COLO668 (cell line): ENCODE measurements around the gene MAPK11.
A peak's percentile ranks its signal among the peaks of the same experiment; 100 is the strongest.

Experiments
- DNase-seq: peaks from one replicate; lab custom pipeline; 2025; ENCODE audit not compliant: unreplicated experiment; lab: John Stamatoyannopoulos, UW

MAPK11 gene

DNA sequence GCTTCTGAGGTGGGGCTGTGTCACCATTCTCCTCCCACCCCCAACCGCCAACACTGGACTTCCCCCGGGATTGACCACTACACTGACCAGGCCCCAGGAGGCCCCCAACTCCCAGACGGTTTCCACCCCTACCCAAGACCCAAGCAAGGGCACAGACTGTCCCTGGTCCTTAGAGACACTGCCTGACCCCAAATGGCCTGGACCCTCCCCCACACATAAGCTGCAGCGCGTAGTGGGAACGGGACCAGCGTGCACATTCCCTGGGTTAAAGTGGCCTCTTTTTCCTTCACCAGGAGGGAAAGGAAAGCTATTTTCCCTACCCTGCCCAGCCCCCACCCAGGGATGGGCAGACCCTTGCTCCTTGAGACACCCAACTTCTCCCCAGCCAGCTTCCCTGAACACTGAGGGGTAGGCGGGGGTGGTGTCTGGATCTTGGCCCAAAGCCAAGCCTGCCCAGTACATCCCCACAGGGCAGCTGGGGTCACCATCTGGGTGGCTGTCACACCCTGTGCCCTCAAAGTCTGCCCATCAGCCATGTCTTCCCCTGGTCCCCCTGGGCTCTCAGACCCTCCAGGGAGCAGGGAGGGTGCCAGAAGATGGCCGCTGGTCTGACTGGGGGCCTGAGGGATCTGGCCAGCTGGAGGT lies 7.1 kb downstream of the MAPK11 start:
- DNase-seq: no peak

DNA sequence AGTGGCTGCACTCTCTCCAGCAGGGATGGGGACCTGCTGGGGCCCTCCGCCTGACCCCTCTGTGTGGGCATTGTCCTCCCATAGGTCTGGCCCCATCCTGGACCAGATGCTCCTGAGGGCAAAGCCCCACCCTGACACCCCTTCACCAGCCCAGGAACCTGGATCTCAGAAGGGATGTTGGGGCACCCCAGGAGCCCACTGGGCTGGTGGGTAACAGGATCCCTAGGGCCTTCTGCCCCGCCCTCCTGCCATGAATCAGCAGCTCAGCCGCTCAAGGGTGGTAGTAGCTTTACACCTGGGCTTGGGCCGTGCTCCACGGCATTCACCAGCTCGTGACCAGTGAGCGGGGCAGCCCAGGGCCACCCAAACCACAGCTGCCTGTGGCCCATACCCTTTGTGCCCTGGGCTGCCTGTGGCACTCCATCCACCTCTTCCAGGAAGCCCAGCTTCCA lies 7.7 kb downstream of the MAPK11 start:
- DNase-seq: peak; percentile 77

DNA sequence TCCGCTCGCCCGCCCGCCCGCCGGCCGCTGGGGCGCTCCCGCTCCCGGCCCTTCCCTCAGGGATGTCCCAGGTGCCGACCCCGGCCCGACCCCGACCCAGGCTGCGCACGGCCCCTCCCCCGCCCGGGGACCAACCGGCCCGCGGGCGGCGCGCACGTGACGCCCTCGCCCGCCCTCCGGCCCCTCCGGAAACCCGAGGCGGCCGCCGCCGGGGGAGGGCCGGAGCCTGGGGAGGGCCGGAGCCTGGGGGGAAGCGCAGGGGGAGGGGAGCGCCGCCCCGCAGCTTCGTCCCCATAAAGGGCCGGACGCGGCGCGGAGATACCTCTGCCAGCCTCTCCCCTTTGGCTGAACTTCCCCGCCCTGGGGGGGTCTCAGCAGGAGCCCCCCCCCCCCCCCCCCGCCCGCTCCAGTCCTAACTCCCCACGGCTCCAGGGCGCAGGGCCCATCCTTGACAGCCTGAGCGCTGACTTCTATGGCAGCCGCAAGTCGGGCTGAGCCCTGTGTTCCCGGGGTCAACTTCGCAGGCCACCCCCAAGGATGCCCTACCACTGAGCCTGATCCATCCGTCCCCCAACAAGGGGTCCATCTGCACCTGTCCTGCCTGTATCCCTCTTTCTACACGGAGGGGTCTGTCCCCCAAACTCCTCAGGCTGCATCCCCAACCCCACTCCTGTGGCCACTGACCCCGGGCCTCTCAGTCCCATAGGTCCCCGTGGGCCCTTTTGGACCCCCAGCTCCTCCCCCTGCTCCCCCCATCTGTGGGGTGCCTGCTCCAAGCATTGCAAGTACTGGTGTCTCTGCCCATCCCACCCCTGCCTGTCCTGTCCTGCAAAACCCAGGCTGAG lies 8.3 kb downstream of the MAPK11 start, which contains the start of gene MAPK12:
MAPK12 (minus strand) TSS at position 69 of the 845 bp plus-strand sequence. CDS start 174 bp downstream, outside the sequence.
- peak; percentile 77 for DNase-seq

DNA sequence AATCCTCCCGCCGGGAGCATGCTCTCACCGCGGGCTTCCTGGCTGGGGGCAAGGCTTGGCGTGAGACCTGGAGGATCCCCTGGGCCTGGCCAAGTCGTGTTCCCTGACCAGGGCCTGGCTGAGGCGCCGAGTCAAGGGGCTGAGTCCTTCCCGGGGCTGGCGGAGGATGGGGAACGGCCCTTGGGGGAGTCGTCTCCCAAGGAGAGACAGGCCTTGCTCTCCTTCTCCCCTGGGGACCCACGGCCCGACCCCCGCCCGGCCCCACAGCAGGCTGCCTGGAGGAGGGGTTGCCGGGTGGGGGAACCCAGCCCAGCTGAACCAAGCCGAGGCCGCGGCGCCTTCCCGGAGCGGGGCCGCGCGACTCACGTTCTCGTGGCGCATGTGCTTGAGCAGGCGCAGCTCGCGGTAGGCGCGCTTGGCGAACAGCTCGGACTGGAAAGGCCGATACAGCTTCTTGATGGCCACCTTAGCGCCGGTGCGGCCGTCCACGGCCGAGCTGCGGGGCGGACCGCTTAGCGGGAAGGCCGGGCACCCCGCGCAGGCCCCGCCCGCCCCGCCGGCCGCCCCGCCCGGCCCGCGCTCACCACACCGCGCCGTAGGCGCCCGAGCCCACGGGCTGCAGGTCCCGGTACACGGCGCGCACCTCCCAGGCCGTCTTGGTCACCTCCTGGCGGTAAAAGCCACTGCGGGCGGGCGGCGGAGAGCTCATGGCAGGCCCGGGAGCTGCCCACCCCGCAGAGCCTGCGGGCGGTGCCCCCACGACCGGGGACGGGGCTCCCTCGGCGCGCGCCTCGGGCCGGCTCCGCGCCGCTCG lies 9.2 kb downstream of the MAPK11 start:
- peak; percentile 75 for DNase-seq

DNA sequence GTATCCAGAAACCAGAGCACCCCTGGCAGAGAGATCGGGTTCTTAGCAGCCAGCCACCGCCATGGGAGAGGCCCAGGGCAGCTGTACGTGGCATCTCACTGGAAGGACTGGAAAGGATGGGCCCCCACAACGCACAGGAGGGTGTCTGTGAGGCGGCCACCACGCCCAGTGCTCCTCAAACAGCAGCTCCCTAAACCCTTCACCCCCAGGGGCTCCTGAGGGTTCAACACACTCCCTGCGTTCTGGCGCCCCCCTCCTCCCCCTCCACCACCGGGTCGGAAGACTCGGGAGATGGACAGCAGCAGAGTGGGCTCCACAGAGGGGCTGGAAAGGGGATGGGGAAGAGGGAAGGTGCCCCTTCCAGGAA lies 9.8 kb downstream of the MAPK11 start:
- DNase-seq: peak; percentile 39

DNA sequence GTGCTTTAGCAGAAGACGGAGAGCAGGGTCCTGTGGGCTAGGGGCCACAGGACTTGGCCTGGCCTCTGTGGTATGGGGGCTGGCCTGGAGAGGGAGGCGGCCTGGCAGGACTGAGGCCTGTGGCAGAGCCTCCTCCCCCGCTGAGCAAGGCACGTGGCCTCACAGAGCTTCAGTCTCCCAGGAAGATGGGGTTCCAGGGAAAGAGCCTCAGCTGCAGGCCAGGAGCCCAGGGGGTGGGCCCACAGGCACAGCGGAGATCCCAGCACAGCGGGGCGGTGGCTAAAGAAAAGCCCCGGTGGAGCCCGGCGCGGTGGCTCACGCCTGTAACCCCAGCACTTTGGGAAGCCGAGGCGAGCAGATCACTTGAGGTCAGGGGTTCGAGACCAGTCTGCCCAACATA lies 10.9 kb downstream of the MAPK11 start:
- DNase-seq: no peak

DNA sequence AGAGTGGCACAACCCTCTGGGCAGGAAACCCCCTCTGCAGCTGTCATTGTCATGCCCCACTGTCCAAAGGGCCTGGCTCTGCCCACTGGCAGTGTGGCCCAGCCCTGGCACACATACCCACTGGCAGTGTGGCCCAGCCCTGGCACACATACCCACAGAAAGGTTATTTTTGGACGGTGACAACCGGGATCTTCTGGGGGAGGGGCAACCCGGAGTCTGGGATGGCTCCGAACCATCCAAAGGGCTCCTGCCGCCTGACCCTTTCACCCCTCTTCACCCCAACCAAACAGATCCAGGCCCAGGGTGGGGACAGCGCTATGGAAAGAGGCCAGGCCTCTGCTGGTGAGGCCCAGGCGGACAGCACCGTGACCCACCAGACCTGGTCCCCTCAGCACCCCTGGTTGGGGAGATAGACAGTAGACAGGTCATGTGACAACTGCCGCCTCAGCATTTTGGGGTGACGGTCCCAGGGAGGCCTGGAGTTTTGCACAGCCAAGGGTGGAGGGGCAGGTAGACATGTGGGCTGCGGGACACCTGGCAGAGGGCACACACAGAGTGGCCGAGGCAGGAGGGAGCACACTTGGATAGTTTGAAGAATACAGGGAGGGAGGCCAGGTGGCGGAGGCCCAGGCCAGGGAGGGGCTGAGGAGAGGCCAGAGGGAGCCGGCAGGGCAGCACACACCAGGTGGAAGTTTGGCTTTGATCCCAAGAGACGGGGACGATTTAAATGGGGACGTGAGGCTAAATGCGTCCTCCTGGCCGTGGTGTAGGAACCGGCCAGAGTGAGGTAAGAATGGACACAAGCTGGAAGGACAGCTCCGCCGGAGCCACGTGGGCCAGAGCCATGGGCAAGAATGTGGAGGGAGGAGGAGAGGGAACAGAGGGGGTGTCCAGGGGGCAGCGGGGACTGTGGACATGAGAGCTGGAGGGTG lies 11.6 kb downstream of the MAPK11 start:
- no peak for DNase-seq

DNA sequence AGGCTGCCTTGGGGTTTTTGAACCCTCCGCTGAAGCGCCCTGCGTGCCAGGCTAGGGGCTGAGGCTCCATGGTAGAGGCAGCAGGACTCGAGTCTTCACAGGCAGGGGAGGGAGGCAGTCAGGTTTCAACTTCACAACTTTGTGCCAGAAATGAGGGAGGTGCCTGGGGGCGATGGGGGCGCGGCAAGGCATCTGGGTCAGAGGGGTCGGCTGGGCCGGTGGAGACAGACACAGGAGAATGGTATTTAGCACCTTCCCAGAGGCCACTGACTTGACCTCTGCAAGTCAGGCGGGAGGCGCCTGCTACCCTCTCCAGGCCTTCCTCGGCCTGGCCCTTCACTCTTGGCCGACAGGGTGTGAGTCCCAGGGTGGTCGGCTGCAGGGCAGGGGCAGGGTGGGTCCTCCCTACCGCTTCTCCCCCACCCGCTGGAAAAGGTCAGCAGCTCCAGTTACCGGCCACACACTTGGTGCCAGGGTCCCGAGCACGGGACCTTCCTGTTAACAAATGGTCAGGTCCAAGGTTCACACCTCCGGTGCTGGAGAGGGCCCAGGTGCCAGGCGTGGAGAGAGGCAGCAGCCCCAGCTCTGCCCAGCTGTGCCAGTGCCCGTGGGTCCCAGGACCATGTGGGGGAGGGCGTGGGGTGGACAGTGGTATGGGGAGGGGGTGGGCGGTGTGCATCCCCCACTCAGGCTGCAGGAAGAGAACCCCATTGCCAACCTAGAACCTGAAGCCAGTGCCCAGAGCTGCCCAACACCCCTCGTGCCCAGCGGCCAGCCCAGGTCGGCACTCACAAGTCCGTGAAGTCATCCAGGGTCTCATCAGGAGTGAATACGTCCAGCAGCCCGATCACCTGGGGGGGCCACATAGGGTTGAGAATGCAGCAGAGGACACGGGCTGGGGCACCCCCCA lies 12.5 kb downstream of the MAPK11 start:
- no peak for DNase-seq

DNA sequence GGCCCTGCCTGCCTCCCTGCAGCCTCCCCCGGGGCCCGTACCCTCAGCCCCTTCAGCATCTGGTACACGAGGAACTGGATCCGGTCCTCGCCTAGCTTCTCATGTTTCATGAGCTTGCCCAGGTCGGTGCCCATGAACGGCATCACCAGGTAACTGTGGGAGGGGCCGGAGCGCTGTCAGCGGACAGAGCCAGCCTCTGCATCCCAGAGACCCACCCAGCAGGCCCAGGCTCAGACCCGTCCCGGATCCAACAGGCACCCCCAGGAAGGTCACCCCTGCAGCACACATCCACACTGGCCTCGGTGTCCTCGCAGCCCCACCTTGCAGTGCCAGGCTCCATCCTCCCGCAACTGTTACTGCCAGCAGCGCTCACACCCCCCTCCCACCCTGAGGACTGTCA lies 13.1 kb downstream of the MAPK11 start:
- peak; percentile 10 for DNase-seq

DNA sequence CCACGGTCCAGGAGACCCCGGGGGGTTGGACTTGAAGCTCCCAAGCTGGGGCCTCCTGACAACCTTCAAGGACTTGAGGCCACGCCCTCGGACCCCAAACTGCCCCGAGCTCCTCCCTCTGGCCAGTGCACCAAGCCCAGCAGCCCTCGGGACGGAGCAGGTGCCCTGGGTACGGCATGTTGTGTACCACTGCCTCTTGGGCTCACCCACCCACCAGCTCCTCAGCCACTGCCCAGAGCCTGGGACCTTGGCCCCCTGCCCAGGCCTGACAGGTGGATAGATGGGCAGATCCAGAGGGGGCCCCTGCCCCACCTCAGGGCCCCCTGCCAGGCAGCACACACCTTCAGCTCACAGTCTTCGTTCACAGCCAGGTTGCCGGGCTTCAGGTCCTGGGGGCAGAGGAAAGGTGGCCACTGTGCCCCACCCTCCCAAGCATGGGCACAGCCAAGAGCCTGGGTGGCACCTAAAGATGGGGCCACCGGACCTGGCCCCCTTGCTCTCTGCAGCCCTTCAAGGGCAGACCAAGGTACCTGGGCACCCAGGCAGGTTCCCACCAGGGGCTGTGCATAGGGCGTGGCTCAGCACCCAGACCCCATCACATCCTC lies 13.8 kb downstream of the MAPK11 start:
- no peak for DNase-seq

DNA sequence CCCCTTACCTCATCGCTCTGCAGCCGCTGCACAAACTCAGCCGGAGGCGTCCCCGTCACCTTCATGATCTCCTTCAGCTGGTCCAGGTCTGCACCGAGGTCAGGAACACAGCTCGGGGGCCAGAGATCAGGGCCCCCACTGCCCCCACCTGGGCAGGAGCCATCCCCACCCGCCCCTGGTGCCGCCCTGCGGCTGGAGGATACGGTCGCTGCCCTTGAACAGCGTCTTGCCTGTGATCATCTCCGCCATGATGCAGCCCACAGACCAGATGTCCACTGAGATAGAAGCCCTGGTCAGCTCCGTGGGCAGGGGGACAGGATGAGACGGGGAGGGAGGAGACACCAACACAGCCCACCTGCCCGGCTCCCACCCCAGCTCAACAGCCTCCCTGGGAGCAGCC lies 14.6 kb downstream of the MAPK11 start:
- DNase-seq: no peak

DNA sequence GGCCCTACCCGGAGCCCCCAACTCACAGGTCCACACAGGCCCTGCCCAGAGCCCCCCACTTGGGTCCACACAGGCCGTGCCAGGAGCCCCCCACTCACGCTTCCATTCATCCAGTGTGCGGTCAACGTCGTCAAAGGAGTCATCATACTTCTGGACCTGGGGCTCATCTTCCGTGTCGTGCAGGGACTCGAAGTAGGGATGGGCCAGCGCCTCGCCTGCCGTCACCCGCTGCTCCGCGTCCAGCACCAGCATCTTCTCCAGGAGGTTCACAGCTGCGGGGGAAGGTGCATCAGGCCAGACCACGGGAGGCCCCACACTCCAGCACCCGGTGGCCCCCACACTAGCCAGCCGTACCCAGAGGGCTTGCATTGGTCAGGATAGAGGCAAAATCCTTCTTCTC lies 15.1 kb downstream of the MAPK11 start:
- no peak for DNase-seq

DNA sequence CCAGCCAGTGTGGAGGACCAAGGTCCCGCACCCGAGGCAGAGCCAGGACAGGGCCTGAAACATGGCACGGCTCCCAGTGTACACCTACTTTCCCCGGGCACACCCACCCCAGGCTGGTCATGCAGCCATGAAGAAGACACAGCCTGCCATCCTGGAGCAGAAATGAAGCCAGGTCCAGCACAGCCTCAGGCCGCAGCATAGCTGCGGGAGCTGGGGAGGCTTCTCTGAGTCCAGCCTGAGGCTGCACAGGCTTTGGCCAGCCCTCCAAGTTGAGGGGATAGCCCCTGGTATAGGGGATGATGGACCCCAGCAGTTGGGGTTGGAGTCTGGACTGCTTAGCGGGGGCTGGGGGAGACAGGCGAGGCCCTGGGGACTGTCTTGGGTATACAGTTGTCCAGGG lies 16.2 kb downstream of the MAPK11 start:
- DNase-seq: no peak

DNA sequence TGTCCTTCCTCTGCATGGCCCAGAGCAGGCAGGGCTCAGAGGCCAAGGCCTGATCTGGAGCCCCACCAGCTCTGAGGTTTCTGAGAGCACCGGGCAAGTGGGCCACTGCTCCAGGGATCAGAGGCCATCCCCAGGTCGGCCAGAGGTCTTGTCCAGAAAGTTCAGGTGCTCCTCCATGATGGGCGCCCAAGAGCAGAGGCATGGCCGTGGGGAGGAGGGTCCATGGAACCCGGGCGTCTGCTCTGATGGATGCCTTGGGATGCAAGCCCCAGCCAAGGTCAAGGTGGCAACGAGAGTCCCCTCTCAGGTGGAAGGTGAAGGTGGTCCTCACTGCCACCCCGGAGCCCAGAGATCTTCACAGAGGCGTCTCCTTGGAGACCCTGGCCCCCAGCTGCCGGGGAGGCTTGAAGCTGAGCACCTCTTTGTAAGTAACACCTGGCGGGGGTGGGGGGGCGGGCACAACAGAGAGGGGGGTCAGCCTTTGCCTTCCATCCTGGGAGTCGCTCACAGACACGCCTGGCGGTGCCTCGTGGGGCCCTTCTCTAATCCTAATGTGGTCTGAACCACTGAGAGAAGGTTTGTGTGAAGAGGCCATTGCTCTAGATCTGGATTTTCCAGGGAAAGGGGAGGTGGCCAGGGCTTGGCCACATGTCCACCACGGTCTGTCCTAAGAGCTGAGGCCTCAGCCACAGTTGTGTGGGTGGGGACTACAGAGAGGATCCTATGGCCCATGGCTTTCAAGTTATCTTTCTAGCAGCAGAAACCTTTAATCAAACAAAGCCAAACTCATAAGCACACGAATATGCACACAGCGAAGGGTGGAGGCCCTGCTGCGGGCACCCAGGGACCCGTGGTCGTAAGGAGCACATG lies 16.9 kb downstream of the MAPK11 start:
- no peak for DNase-seq

DNA sequence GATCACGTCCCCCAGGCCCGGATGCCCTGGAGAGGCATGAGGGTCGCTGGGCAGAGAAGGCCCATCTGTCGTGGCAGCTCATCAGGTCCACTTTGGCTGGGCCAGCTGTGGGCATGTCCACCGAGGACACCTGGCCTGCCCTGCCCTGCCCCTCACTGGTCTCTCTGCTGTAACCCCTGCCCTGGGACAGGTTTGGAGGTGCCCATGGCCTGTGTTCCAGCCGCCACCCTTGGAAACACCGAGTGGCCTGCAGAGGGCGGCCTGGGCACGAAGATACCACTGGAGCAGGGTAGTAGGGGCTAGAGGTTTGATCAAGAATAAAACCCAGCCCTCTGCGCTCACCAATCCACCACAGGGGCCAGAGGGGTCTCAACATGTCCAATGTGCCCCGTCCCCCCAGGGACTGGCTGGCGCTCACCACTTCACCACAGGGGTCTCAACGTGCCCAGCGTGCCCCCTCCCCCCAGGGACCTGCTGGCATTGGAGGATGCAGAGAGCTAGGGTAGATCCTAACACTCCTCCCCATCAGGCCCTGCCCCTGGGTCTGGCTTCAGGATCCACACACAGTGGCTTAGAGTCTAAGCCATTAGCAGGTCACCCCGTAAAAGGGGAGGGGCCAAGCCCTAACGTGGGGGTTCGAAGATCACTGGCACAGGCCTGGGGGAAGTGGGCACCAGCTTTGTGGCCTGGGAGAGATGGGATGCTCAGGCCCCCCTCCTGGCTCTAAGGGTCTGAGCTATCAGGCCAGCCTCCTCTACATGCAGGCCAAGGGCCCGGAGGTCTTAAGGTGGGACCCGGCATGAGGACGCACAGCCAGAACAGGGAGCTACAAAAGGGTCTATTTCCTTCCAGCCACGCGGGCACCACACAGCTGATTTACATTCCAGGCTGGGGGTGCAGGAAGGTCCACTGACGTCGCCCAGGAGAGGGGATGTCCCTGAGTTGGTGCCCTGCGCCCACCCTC lies 17.8 kb downstream of the MAPK11 start:
- DNase-seq: peak; percentile 78

DNA sequence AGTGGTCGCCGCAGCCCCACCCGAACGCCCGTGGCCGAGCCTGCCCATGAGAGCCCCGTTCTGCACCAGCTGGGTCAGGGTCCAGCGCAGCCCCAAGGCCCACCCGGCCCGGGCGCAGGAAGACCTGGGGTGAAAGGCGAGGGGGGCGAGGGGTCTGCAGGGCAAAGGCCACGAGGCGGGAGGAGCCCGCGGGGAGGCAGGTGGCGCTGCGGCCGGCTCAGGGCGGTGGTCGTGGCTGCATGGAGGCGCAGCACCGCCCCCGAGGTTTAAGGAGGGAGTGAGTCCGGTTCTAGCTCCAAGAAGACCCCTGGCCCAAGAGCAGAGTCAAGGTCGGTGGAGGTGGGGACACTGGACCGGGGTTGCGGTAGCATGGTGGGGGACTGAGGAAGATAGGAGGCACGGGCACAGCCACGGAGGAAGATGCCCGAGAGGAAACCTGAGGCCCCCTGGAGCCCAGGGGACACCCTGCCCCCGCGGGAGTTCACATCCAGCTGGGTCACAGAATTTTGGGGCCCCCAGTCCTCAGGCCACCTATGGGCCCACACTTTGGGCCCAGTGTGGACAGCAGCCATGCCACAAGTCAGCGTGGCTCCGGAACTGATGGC lies 18.6 kb downstream of the MAPK11 start:
- no peak for DNase-seq
